CD14-positive monocyte (primary cell): Measurements from ENCODE around the gene CDC123. TPM values are rescaled to one million over a fixed set of nuclear protein-coding genes. Genes with fewer than 3 reads are reported as not detected.

Experiments used
- DNase-seq, 3 donors: peaks; one replicate each; pipeline ENCODE4 v3.0.0-alpha.2; 2011 to 2022
- H2AFZ ChIP-seq: 2 replicates; pipeline ENCODE4 v1.6.0; 2012; ENCODE audit warnings: mild to moderate bottlenecking, low read depth, low read length, inconsistent platforms; ENCODE audit not compliant: insufficient read depth, poor library complexity, severe bottlenecking
- H3K27ac ChIP-seq, 2 donors: 1 replicate in 1 of 2; 2 replicates in 1 of 2; pipeline ENCODE4 v1.5.1; 2012 to 2013; ENCODE audit warnings: low read length in 2 of 2, control low read depth in 1 of 2, inconsistent platforms in 1 of 2, low read depth in 1 of 2, mild to moderate bottlenecking in 1 of 2
- H3K27me3 ChIP-seq, 2 donors: one replicate each; pipeline versions ENCODE4 v1.6.0 to v1.6.1; 2011 to 2013; ENCODE audit warnings: low read length in 2 of 2; ENCODE audit not compliant: control insufficient read depth in 2 of 2, insufficient read depth in 2 of 2
- H3K36me3 ChIP-seq, 2 donors: replicated peaks in 1 of 2; 1 replicate in 1 of 2; 2 replicates in 1 of 2; pipeline versions ENCODE4 v1.5.1 to v1.6.1; 2012 to 2013; ENCODE audit warnings: low read length in 2 of 2, control low read depth in 1 of 2, inconsistent platforms in 1 of 2, mild to moderate bottlenecking in 1 of 2; ENCODE audit not compliant: insufficient read depth in 2 of 2, control insufficient read depth in 1 of 2
- H3K4me1 ChIP-seq, 2 donors: 1 replicate in 1 of 2; 2 replicates in 1 of 2; pipeline versions ENCODE4 v1.5.1 to v1.6.1; 2012 to 2013; ENCODE audit warnings: low read length in 2 of 2, control low read depth in 1 of 2, inconsistent platforms in 1 of 2, mild to moderate bottlenecking in 1 of 2, moderate library complexity in 1 of 2; ENCODE audit not compliant: insufficient read depth in 2 of 2, control insufficient read depth in 1 of 2
- H3K4me2 ChIP-seq: replicated peaks from 2 replicates; pipeline ENCODE3; 2012; ENCODE audit warnings: low read length, moderate library complexity, mild to moderate bottlenecking; ENCODE audit not compliant: poor library complexity, severe bottlenecking; ENCODE audit errors: extremely low read depth
- H3K4me3 ChIP-seq, 3 experiments: fragments of 200-600 bp in 1 of 3; sonication (generic) in 1 of 3; replicated peaks in 1 of 3; 1 replicate in 2 of 3; 2 replicates in 1 of 3; pipeline ENCODE4 v1.5.1; 2011 to 2013; ENCODE audit warnings: low read length in 3 of 3, mild to moderate bottlenecking in 3 of 3, control low read depth in 2 of 3, low read depth in 2 of 3, inconsistent platforms in 1 of 3, moderate library complexity in 1 of 3
- H3K79me2 ChIP-seq: 2 replicates; pipeline ENCODE4 v1.6.0; 2012; ENCODE audit warnings: mild to moderate bottlenecking, control low read depth, inconsistent platforms, low read length, moderate library complexity; ENCODE audit not compliant: insufficient read depth
- H3K9ac ChIP-seq: 2 replicates; pipeline ENCODE4 v1.6.0; 2017; ENCODE audit warnings: low read length, mild to moderate bottlenecking; ENCODE audit not compliant: insufficient read depth, poor library complexity, severe bottlenecking
- H3K9me3 ChIP-seq, 2 donors: replicated peaks in 1 of 2; 1 replicate in 1 of 2; 2 replicates in 1 of 2; pipeline versions ENCODE4 v1.5.1 to v1.6.1; 2012 to 2013; ENCODE audit warnings: low read length in 2 of 2, control low read depth in 1 of 2; ENCODE audit not compliant: control insufficient read depth in 1 of 2, insufficient read depth in 1 of 2
- H4K20me1 ChIP-seq: 2 replicates; pipeline ENCODE4 v1.6.0; 2012; ENCODE audit warnings: mild to moderate bottlenecking, low read length, control low read depth, moderate library complexity; ENCODE audit not compliant: insufficient read depth
- H3K27ac Mint-ChIP-seq, 7 donors: one replicate each; pipeline ENCODE4 v1.8.0; 2020; ENCODE audit warnings: mild to moderate bottlenecking in 7 of 7, mixed read lengths in 7 of 7, moderate library complexity in 6 of 7, inconsistent platforms in 2 of 7
- H3K27me3 Mint-ChIP-seq, 3 donors: one replicate each; pipeline ENCODE4 v1.8.0; 2021 to 2022; ENCODE audit warnings: low read depth in 3 of 3, mild to moderate bottlenecking in 3 of 3, mixed read lengths in 3 of 3, moderate library complexity in 3 of 3, inconsistent platforms in 1 of 3
- H3K36me3 Mint-ChIP-seq, 2 donors: one replicate each; pipeline ENCODE4 v1.8.0; 2020; ENCODE audit warnings: mixed read lengths in 2 of 2, inconsistent platforms in 1 of 2, mild to moderate bottlenecking in 1 of 2
- H3K4me1 Mint-ChIP-seq: one replicate; pipeline ENCODE4 v1.8.0; 2020; ENCODE audit warnings: mild to moderate bottlenecking, mixed read lengths
- H3K4me3 Mint-ChIP-seq, 2 donors: one replicate each; pipeline ENCODE4 v1.8.0; 2020; ENCODE audit warnings: mild to moderate bottlenecking in 2 of 2, mixed read lengths in 2 of 2, moderate library complexity in 1 of 2
- H3K9me3 Mint-ChIP-seq, 7 donors: one replicate each; pipeline ENCODE4 v1.8.0; 2020 to 2022; ENCODE audit warnings: mixed read lengths in 7 of 7, mild to moderate bottlenecking in 6 of 7, moderate library complexity in 6 of 7, inconsistent platforms in 2 of 7
- WGBS: methylation state at CpG from one replicate; pipeline ENCODE4 v1.1.5; 2013; ENCODE audit warnings: missing lambda C conversion rate; ENCODE audit not compliant: insufficient coverage; 5-methylcytosine and 5-hydroxymethylcytosine counted together
- intact Hi-C, 2 donors: fragments of 100-400 bp; cut with micrococcal nuclease; formaldehyde crosslinking; loops; one replicate each; pipeline versions ENCODE4 v1.15.0 to v1.15.1; 2023
- polyA plus RNA-seq, 3 donors: library from polyadenylated mRNA; depleted of rRNA in 1 of 3; unstranded in 2 of 3; stranded (reverse) in 1 of 3; fragments of 300-500 nt in 2 of 3; fragments of >200 nt in 1 of 3; fragmentation: Illumina TruSeq in 2 of 3; gene quantifications; 1 replicate in 2 of 3; 2 replicates in 1 of 3; pipeline ENCODE4 v1.2.3, GENCODE V29; 2012 to 2021
- TF ChIP-seq, protein P1 (sequence below): fragments of 200-600 bp; IDR thresholded peaks from one replicate; pipeline ENCODE4 v1.8.0; 2022; ENCODE audit warnings: antibody characterized with exemption, mild to moderate bottlenecking

CDC123 gene
- polyA plus RNA-seq, 3 donors: 38.2 to 78.7 (median 76.0) TPM

DNA sequence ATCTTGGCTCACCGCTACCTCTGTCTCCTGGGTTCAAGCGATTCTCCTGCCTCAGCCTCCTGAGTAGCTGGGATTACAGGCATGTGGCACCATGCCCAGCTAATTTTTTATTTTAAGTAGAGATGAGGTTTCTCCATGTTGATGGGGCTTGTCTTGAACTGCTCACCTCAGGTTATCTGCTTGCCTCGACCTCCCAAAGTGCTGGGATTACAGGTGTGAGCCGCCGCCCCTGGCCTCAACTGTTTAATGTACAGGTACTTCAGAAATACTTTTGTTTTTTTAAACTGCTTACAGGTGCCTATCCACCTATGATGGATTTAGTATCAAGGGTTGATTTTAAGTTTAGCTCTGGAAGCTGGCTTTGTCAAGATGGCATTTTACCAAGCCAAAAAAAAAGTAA is 55.6 kb downstream of the CDC123 start:
- H3K4me3 ChIP-seq: no peak overlapping the region
- no peak overlapping the region for H3K9ac ChIP-seq
- no peaks in the 10 kb centered on the region for H3K9me3 ChIP-seq
- Mint-ChIP-seq H3K36me3 (peaks cover 23 to 51% of the 10 kb centered on the region in 2 donors), H3K27ac (no peak overlapping the region), H3K27me3 (peaks cover 1 to 2% (median 2%) of the 10 kb centered on the region in 3 donors), H3K4me1 (no peaks in the 10 kb centered on the region), H3K9me3 (no peaks in the 10 kb centered on the region), H3K4me3 (no peak overlapping the region)
- DNase-seq: no peak
- intact Hi-C loops: loop anchor here in 1 of 2 donors (10.0 kb wide), 1 partner anchor 403 kb away; no protein-coding TSS in a partner anchor
- H3K27ac ChIP-seq: no peak overlapping the region
- no peak overlapping the region for H3K4me2 ChIP-seq
- WGBS: 96% methylated on average over 5 of the region's 5 CpGs
- no peak overlapping the region for H2AFZ ChIP-seq
- H3K4me1 ChIP-seq: no peaks in the 10 kb centered on the region
- H3K27me3 ChIP-seq: no peaks in the 10 kb centered on the region
- TF ChIP-seq, protein P1, sequence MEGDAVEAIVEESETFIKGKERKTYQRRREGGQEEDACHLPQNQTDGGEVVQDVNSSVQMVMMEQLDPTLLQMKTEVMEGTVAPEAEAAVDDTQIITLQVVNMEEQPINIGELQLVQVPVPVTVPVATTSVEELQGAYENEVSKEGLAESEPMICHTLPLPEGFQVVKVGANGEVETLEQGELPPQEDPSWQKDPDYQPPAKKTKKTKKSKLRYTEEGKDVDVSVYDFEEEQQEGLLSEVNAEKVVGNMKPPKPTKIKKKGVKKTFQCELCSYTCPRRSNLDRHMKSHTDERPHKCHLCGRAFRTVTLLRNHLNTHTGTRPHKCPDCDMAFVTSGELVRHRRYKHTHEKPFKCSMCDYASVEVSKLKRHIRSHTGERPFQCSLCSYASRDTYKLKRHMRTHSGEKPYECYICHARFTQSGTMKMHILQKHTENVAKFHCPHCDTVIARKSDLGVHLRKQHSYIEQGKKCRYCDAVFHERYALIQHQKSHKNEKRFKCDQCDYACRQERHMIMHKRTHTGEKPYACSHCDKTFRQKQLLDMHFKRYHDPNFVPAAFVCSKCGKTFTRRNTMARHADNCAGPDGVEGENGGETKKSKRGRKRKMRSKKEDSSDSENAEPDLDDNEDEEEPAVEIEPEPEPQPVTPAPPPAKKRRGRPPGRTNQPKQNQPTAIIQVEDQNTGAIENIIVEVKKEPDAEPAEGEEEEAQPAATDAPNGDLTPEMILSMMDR: no peak
- peaks cover 39 to 50% of the 10 kb centered on the region in 2 donors for H3K36me3 ChIP-seq
- no peaks in the 10 kb centered on the region for H4K20me1 ChIP-seq
- H3K79me2 ChIP-seq: no peaks in the 10 kb centered on the region

DNA sequence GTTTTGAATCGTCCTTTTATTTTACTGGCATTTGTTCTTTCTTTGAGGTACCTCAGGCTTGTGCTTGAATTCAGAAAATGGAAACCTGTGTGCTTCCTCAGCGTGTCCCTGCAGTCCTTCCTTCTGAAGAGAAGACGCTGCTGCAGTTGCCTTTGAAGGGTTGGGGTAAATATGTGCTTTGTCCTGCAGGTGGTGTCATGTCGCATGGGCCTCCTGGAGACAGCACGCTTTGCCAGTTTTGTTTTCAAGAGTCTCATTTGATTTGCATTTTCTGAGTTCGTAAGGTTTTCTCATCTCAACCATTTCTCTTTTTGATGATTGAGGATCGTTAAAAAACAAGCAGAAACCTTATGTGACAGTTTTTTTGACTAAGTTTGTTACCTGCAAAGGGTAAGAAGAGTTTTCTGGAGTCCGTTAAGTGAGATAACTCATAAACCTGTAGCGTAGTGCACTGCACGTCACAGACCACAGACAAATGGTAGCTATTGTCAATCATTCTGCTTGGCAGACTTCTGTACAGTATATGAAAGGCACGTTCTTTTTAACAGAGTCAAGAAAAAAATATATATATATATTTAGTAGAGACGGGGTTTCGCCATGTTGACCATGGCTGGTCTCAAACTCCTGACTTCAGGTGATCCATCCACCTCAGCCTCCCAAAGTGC is 57.0 kb downstream of the CDC123 start:
- Histone ChIP-seq H3K27ac (no peak overlapping the region), H3K79me2 (no peaks in the 10 kb centered on the region), H3K9ac (no peak overlapping the region), H4K20me1 (no peaks in the 10 kb centered on the region), H3K27me3 (no peaks in the 10 kb centered on the region), H3K4me3 (no peak overlapping the region), H3K4me2 (no peak overlapping the region), H3K36me3 (peaks cover 27 to 36% of the 10 kb centered on the region in 2 donors), H2AFZ (no peak overlapping the region), H3K9me3 (no peaks in the 10 kb centered on the region), H3K4me1 (no peaks in the 10 kb centered on the region)
- DNase-seq: peak in 1 of 3 donors; percentile 10
- Mint-ChIP-seq H3K4me1 (no peaks in the 10 kb centered on the region), H3K27ac (peak overlapping the region in 1 of 7 donors; percentile 54), H3K27me3 (peaks cover 2% of the 10 kb centered on the region in 3 donors), H3K9me3 (no peaks in the 10 kb centered on the region), H3K36me3 (peaks cover 14 to 36% of the 10 kb centered on the region in 2 donors), H3K4me3 (no peak overlapping the region)
- TF ChIP-seq, protein P1: peak; percentile 33
- intact Hi-C loops: loop anchor here in 1 of 2 donors (10.0 kb wide), 1 partner anchor 402 kb away; no protein-coding TSS in a partner anchor
- WGBS: 89% methylated on average over 6 of the region's 13 CpGs
